ENCODE measurements around the gene GNB4.

- TF ChIP-seq ZBTB33 (IDR thresholded peaks at IDR 0.05; ENCODE audit: borderline replicate concordance, low read depth) (no peak), CHD2 (IDR thresholded peaks at IDR 0.05; ENCODE audit: low read length, partially characterized antibody) (no peak), CTCF (IDR thresholded peaks at IDR 0.05) (no peak), TAF1 (IDR thresholded peaks at IDR 0.05; ENCODE audit: borderline replicate concordance, low read depth, low read length) (no peak), RAD21 (IDR thresholded peaks at IDR 0.05; ENCODE audit: low read length) (no peak), POLR2AphosphoS5 (IDR thresholded peaks at IDR 0.05; ENCODE audit: low read depth, low read length) (no peak)
Observed at GRCh38 chr3:179452872-179453271, 1.6 kb upstream of the GNB4 start.
